NCI-H2029 (cell line): ENCODE measurements around the gene PPFIA4.

ENCODE experiments used
- DNase-seq: peaks from one replicate; lab custom pipeline; 2025; lab: John Stamatoyannopoulos, UW

PPFIA4 gene

GRCh38 chr1:203040513-203041275, 14.4 kb downstream of the PPFIA4 start:
- DNase-seq, result no peak

DNA sequence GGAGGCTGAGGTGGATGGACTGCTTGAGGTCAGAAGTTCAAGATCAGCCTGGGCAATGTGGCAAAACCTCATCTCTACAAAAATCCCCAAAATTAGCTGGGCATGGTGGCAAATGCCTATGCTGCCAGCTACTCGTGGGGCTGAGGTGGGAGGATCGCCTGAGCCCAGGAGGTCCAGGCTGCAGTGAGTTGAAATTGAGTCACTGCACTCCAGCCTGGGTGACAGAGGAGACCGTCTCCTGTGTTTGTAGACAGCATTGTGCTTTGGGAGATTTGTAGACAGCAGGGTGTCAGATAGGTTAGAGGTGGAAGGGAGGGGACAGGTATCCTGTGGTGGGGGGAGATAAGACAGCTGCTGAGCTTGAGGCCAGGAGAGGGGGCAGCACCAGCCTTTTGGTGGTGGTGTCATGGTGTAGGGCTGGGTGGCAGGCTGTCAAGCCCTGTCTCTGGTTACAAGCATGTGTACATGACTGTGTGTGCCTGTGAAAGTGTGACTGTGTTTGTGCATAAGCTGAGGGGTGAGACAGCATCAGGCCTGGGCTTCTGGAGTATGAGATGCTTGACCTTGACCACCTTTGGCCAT, 15.2 kb downstream of the PPFIA4 start:
- DNase-seq, result no peak

DNA sequence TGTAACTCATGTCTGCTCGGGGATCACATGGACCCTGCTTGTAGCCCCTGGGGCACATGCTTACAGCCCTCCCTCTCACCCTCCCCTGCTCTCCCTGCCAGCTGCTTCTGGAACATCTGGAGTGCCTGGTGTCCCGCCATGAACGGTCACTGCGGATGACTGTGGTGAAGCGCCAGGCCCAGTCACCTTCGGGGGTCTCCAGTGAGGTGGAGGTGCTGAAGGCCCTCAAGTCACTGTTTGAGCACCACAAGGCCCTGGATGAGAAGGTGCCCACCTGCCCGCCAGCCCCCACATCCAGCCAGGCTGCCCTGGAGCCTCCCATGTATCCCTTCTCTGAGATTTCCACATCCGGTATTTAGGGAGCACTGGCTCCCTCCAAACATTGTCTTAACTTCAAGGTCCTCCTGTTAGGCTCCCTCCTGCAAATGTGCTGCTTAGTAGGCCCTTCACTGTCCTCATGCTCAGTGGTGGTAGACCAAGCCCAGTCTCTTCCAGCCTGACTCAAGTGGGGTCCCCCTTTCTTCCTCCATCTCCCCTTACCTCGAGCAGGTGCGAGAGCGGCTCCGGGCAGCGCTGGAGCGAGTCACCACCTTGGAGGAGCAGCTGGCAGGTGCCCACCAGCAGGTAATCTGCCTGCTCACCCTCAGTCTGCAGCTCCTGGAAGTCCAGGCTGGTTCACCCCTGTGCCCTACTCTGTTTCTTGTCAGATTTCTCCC, 17.7 kb downstream of the PPFIA4 start:
- no peak for DNase-seq

DNA sequence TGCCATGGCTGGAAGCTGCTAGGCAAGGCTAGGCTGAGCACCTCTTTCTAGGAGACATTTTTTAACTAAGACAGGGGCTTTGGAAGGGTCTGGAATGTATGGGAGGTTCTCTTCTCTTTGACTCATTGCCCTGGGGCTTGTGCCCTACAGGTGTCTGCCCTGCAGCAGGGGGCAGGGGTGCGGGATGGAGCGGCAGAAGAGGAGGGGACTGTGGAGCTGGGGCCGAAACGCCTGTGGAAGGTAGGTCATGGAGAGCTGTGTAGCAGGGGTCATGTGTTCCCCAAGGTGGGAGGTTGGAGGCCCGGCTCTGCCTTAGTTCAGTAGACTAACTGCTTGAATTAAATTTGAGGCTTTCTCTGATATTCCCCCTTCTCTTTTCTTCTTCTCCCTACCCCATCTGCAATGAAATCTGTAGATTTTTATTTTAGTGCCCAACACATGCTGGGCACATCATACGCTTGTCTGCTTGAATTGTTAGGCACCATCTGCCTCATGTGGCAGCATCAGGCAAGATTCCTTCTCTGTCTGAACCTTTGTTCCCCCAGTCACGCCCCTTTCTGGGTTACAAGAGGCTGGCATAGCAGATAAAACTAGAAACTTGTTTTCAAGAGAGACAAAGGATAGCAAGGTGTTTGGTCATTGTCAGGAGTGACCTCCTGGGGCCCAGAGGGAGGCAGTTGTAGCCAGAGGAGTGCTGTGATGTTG, 18.4 kb downstream of the PPFIA4 start:
- DNase-seq, result no peak

DNA sequence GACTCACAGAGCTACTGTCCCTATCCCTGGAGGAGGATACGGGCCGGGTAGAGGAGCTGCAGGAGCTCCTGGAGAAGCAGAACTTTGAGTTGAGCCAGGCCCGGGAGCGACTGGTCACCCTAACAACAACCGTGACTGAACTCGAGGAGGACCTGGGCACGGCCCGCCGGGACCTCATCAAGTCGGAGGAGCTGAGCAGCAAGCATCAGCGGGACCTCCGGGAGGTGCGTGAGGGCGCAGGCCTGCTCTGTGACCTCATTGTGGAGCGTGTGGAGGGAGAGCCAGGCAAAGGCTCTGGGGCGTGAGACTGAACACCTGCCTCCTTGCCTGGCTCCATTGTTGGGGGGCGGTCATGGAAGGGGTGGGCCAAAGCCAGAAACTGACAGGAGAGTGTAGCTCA, 19.0 kb downstream of the PPFIA4 start:
- no peak for DNase-seq

DNA sequence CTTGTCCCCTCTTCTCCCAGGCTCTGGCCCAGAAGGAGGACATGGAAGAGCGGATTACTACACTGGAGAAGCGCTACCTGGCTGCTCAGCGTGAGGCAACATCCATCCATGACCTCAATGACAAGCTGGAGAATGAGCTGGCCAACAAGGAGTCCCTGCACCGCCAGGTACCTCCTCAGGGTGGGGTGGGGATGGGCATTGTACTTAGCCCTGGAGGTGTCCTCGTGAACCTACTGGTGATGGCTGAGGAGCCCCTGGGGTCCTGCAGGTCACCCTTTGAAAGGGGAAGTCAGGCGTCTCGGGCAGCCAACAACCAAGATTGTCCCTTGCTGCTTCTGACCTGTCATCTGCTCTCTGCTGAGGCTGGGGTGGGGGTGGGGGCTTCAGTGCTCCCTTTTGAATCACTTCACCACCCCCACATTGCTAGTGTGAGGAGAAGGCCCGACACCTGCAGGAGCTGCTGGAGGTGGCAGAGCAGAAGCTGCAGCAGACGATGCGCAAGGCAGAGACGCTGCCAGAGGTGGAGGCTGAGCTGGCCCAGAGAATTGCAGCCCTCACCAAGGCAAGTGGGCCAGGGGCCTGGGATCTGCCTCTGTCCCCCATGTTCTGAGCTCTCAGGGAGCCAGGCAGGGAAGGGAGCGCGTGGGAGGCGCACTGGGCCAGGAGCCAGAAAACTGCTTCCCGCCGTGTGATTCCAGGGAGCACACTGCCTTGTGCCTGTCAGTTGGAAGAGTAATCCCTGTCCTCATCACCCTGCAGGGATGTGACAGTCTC, 19.7 kb downstream of the PPFIA4 start:
- DNase-seq, result no peak

- DNase-seq, result no peak
Measured at GRCh38 chr1:203046984-203047630, 20.8 kb downstream of the PPFIA4 start.

DNA sequence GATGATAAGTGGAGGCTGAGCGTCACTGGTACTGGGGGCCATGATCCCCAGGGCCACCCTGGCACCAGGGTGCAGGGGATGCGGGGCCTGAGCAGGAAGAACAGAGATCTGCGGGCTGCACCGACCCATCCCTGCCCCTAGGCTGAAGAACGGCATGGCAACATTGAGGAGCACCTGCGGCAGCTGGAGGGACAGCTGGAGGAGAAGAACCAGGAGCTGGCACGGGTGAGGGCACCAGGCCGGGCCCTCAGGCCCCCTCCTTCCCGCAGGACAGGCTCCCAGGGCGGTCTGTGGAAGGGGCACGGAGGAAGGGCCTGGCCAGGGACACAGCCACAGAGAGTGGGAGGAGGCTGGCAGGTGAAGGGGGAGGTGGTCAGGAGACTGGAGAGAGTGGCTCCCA, 21.8 kb downstream of the PPFIA4 start:
- no peak for DNase-seq

- no peak for DNase-seq
Measured at GRCh38 chr1:203048555-203049051, 22.3 kb downstream of the PPFIA4 start.

DNA sequence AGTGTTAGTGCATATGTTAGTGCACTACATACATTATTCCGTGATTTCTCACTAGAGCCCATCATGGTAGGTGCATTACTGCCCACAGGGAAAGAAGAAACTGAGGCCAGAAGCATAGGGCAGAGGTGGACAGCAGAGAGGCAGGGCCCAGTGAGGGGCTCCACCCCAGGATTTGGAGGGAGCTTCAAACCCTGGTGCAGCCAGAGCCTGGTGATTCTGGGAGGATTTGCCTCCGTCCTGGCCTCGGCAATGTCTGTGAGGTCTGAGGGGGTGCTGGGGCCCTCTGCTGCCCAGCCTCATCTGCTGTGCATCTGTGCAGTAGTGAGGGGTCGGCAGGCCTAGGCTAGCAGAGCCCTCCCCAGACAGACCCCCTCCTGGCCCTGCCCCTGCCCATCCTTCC, 22.8 kb downstream of the PPFIA4 start:
- no peak for DNase-seq

DNA sequence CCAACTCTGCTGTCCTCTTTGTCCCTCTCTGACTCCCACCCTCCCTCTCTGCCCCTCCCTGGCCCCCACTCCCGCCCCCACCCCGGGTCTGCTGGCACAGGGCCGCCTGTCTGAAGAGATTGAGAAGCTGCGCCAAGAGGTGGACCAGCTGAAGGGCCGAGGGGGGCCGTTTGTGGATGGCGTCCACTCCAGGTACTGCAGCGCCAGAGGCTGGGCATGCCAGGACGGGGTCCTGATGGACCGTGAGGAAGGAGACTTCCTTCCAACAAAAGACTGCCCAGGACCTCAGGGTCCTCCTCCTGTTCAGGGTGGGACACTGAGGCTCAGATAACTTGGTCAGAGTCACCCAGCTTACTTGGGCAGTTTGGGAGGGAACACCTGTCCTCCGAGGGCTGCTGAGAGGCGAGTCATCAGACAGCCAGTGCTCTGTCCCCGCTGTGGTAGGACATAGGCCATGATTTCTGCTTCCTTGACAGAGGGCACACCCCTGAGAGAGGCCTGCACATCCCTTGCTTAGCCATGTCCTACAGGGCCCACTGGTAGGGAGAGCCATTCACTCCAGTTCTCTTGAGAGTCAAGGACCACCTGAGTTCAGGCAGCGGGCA, 23.4 kb downstream of the PPFIA4 start:
- DNase-seq, result no peak

DNA sequence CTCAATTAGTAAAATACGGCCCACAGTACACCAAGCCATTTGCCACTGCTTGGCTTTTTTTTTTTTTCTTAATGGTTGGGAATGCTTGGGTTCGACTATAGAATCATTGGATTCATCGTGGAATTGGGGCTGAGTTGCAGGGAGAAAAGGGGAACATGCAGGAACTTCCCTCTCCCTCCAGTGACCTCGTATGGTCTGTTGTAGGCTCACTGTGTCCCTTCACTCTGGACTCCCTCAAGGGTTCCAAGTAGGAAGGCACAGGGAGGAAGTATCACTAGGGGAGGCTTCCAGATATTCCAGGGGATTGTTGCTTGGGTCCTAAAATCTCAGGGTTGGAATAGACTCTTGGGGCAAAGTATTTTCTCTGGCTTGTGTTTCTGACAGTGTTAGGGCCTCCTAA, 24.5 kb downstream of the PPFIA4 start:
- no peak for DNase-seq

- DNase-seq, result no peak
Measured at GRCh38 chr1:203051841-203052324, 25.6 kb downstream of the PPFIA4 start.

DNA sequence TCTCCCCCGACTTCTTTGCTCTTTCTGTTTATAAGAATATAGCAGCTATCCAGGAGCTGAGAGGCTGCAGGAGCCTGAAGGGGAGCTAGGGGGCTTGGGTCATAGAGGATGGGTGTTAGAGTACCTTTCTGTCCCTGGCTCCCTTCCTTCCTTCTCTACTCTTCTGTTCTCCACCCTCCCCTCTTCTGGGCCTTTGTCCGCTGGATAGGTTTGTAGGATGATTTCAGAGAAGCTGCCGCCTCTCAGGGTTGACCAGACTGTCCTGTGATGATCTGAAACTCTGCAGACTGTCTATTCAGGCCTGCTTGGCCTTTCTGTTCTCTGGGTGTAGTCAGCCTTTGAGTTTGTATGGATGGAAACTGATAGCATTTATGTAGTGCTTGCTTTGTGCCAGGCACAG, 26.3 kb downstream of the PPFIA4 start:
- DNase-seq, result no peak

DNA sequence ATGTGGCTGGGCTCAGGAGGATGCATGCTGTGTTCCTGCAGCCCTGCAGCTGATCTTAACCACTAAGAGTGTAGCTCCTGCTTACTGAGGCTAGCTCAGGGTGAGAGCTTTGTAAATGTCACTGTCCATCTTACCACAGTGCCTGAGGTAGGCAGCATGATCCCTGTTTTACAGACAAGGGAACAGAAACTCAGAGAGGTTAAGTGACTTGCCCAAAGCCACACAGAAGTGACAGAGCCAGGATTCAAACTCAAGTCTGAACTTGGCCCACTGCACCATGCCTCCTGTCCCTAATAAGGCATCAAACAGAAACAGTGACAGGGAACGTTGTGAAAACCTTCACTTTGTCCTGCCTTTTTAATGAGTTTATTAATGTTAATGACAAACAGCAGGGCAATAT, 27.9 kb downstream of the PPFIA4 start:
- DNase-seq, result no peak

DNA sequence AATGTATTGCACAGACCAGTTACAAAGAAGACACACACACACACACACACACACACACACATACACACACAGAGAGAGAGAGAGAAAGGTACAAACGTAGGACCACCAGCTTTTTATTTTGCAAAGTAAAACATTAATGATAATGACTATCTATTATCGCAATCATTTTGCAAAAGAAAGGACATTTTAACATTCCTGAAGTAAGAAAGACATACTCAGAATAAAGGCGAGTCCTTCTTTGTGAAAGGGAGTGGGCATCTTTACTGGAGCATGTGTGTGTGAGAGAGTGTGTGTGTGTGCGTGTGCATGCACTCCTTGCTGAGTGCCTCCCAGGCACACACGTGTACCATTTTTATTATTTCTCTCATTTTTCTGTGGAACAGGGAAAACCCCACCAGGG, 28.4 kb downstream of the PPFIA4 start:
- no peak for DNase-seq

DNA sequence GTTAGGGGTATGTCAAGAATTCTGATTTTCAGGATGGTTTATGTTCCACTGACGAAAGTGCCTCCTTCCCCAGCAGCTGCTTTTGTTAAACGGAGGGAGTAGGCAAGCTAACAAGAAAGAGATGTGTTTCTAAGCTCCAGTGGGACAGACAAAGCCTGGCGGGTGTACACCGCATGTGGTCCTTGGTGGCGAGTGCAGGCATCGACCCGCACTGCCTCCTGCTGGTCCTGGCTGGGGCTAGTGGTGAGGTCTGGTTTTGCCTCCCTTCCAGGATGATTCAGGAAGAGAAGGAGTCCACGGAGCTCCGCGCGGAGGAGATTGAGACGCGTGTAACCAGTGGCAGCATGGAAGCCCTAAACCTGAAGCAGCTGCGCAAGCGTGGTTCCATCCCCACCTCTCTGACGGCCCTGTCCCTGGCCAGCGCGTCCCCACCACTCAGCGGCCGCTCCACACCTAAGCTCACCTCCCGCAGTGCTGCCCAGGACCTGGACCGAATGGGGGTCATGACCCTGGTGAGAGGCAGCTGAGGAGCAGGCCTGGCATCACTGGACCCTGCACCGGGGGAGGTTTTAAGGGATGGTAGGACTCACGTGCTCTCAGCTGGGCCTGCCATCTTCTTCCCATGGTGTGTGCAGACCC, 29.0 kb downstream of the PPFIA4 start:
- DNase-seq, result no peak

DNA sequence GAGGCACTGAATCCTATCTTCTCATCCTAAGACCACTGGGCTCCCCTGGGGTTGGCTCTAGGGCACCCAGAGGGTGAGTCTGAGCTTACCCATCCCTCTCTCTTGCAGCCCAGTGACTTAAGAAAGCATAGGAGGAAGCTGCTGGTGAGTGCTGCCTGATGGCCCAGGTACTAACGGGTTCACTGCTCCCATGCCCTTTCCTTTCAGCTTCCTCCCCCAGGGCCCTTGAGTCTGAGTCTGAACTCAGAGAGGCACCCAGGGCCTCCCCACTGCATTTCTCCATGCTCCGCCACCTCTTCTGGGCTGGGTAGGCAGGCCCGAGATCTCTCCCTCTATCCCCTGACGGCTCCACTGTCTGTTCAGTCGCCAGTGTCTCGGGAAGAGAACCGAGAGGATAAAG, 29.7 kb downstream of the PPFIA4 start:
- DNase-seq, result no peak

GRCh38 chr1:203056516-203056915, 30.2 kb downstream of the PPFIA4 start:
- DNase-seq, result no peak
